HG03095 (cell line): ENCODE results near the gene NNT.
"Not testable (repeated sequence)": the region's sequence is repeated elsewhere in the genome, so short reads cannot be mapped to it uniquely, and the experiment has no call there.

ENCODE experiments used
- ATAC-seq: cut with Tn5 transposase; IDR thresholded peaks from one replicate; pipeline ENCODE4 v1.9.1; 2021; ENCODE audit warnings: moderate library complexity; ENCODE audit not compliant: unreplicated experiment

NNT gene

GRCh38 chr5:43582082-43583005 is 20.6 kb upstream of the NNT start:
- ATAC-seq, result no peak

DNA sequence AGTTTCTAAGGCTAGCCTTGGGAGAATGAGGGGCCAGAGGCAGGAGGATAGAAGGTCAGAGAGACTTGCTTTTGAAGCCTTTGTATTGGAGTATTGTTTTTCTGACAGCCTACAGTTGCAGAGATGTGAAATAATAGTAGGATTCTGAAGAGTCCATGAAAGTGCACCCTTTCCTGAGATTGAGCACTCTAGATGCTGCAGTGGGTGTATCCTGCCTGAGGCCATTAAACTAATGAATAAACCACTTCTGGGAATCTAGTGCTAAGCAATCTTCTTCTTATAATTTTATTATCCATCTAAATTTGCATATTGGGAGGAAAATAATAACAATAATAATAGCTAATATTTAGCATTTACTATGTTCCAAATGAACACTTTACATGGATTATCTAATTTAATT is 19.3 kb upstream of the NNT start:
- ATAC-seq, result no peak

DNA sequence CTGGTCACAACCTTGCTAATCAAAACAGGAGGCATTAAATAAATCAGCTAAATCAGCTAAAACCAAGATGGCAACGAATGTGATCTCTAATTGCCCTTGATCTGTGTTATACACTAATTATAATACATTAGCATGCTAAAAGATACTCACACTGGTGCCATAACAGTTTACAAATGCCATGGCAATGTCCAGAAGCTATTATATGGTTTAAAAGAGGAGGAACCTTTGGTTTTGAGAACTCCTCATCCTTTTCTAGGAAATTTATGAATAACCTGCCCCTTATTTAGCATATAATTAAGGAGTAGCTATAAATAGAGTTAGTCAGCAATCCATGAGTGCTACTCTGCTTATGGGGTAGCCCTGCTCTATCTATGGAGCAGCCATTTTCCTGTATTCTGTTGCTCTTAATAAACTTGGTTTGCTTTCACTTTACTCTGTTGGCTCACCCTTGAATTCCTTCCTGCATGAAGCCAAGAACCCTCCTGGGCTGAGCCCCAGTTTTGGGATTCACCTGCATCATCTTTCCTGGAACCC is 18.7 kb upstream of the NNT start:
- no peak for ATAC-seq

GRCh38 chr5:43588842-43589241 is 14.1 kb upstream of the NNT start:
- ATAC-seq, result no peak

DNA sequence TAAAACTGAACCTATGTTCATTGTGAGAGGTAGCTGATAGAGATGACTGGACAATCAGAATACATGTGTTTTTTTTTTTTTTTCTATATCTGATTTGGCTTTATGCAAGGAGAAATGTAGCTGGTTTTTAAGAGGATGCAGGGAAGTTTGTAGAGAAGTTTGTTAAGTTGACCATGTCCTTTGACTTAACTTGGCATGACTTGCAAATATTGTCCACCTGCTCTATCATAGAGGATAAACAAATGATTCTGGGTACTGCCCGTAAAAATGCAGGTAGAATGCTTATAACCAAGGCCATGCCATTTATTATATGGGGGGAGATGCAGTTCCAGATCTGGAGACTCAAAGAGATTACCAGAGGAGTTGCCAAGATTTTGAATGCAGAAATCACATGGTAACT is 13.7 kb upstream of the NNT start:
- no peak for ATAC-seq

- ATAC-seq, result no peak
Measured at GRCh38 chr5:43590700-43591099, 12.3 kb upstream of the NNT start.

- ATAC-seq, result no peak
Measured at GRCh38 chr5:43592363-43592762, 10.6 kb upstream of the NNT start.

DNA sequence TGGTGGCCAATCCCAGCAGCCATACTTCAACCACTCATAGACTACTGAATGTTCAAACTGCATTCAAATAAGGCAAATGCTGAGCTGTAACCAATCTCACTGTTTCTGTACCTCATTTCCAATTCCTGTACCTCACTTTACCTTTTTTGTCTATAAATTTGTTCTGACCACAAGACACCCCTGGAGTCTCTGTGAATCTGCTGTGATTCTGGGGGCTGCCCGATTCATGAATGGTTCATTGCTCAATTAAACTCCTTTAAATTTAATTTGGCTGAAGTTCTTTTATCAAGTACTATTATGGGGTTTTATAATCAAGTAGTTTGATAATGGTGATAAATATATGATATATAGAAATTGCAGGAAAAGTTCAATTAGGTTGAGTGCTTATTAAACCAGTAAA is 4.1 kb upstream of the NNT start:
- not testable (repeated sequence) for ATAC-seq

GRCh38 chr5:43601454-43602260 is 1.3 kb upstream of the NNT start:
- ATAC-seq, result no peak

DNA sequence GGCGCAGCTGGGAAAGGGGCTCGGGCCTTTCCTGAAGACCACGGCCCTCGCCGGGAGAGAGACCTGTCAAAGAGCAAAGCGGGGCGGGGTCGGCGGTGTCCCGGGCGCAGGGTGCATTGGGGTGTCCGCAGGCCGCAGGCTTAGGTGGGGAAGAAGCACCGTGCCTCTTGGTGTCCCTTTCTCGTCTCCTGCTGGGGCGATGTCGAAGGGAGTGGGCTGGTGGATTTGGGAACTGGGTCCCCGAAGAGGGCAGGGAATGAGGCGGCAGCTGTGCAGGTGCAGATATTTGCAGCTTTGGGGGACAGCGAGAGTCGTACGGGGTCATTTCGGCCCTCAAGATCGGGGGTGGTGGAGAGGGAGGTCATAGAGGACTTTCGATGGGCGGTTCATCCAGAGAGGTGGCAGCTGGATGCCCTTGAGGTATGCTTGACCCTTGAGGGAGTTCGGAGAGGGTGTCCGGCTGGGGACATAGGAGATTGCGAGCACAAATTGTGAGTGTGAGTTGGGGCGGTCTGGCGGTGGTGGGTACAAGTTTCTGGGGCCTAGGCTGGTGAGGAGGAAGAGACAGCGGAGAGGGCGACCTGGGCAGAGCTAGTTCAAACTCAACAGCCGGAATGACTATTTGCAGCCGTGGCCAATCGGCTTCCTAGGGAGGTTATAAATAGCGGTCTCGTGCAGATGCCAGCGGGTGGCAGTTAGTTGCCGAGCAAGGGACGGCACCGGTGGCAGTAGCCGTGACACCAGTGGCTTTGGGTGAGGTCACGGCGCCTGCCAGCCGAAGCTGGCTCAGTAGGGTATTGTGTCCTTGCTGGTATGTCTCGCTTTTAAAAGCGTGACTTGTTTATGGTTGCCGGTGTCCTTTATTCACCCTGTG is 601 bp downstream of the NNT start:
- peak; percentile 36 for ATAC-seq

- ATAC-seq, result no peak
Measured at GRCh38 chr5:43604699-43605098, 1.7 kb downstream of the NNT start.

DNA sequence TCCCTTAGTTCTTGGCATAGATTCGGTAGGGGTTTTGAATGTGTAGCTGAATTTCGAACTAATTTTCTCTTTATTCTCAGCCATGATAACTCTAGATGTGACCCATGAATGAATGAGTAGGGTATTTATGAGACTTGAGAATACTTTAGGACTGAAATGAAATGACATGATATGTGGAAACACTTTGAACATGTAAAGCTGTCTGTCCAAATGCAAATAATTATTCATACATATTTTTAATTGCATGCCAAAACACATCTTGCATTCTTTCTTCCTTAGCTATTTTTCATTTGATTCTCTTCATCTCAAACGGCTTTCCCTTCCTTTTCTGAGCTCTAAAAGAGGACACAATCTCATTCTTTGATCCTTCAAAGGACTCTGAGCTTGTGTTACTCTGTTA is 3.4 kb downstream of the NNT start:
- no peak for ATAC-seq

- no peak for ATAC-seq
Measured at GRCh38 chr5:43608406-43608805, 5.4 kb downstream of the NNT start.

DNA sequence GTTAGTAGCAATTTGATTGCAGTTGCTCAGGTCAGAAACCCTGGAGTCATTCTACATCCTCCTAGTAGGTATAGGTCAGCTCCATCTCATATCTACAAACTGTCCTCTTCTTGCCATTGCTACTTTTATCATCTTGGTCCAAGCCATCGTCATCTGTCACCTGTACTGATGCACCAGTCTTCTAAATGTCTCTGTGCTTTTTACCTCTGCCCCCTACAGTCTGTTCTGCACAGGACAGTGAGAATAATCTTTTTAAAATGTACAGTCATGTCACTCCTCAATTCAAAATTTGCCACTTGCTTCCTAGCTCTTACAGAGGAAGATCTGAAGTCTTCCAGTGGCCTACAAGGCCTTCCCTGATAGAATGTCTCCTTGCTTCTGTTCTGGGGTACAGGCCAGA is 6.8 kb downstream of the NNT start:
- ATAC-seq, result peak; percentile 71

DNA sequence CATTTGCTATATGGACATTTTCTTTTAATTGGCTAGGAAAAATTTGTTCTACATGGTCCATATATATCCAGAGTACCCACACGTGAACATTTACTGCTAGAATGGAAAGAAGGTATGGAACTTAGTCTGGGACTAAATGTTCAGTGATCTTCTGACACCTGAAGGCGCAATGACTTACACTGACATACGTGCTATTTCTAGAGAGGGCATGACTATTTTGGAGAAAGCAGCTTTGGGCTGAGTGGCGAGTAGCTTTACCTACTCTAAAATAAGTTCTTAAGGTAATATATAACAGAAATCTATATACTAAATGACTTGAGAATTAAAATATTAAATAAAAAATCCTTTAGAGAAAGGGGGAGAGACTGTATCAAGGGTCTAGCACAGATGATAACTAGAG is 10.4 kb downstream of the NNT start:
- no peak for ATAC-seq

- ATAC-seq, result no peak
Measured at GRCh38 chr5:43615445-43616184, 12.6 kb downstream of the NNT start.

GRCh38 chr5:43616535-43616934 is 13.6 kb downstream of the NNT start:
- no peak for ATAC-seq

- no peak for ATAC-seq
Measured at GRCh38 chr5:43619380-43619779, 16.4 kb downstream of the NNT start.

DNA sequence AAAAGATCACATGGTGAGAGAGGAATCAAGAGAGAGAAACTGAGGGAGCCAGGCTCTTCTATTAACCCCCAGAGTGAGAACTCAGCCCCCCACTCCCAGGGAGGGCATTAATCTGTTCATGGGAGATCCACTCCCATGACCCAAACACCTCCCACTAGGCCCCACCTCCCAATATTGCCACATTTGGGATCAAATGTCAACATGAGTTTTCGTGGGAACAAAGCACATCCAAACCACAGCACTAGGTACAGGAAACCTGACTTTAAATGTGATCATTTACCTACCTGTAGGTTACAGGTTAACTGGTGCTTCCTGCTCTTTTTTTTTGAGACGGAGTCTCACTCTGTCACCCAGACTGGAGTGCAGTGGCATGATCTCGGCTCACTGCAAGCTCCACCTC is 16.9 kb downstream of the NNT start:
- no peak for ATAC-seq

GRCh38 chr5:43620944-43621505 is 18.0 kb downstream of the NNT start:
- ATAC-seq, result no peak
